Calu3 (cell line): ENCODE results near the gene TJP2. TPM values are rescaled to one million over a fixed set of nuclear protein-coding genes. Genes with fewer than 3 reads are reported as not detected.

Source experiments
- BruUV-seq: library from RNA; stranded (reverse); fragments of 400-500 nt; replicated peaks from 2 replicates; lab custom pipeline; 2021; lab: Mats Ljungman, UMichigan
- CTCF ChIA-PET: fragments of 300-600 bp; sonication (Branson Sonifier 250); formaldehyde crosslinking; loops from one replicate; lab custom pipeline; 2022; ENCODE audit warnings: antibody characterized with exemption; lab: Charles Lee
- DNase-seq: peaks from one replicate; pipeline ENCODE4 v3.0.0; 2022
- H3K27ac Mint-ChIP-seq: one replicate; pipeline ENCODE4 v1.8.0; 2022; ENCODE audit warnings: mixed read lengths; ENCODE audit not compliant: unreplicated experiment
- H3K27me3 Mint-ChIP-seq: one replicate; pipeline ENCODE4 v1.8.0; 2022; ENCODE audit warnings: mixed read lengths; ENCODE audit not compliant: unreplicated experiment
- H3K36me3 Mint-ChIP-seq: one replicate; pipeline ENCODE4 v1.8.0; 2022; ENCODE audit warnings: mild to moderate bottlenecking, moderate library complexity, mixed read lengths; ENCODE audit not compliant: insufficient read depth, unreplicated experiment
- H3K4me1 Mint-ChIP-seq: one replicate; pipeline ENCODE4 v1.8.0; 2022; ENCODE audit warnings: mild to moderate bottlenecking, low read depth, mixed read lengths; ENCODE audit not compliant: unreplicated experiment
- H3K4me3 Mint-ChIP-seq: one replicate; pipeline ENCODE4 v1.8.0; 2022; ENCODE audit warnings: mild to moderate bottlenecking, low read depth, moderate library complexity, mixed read lengths; ENCODE audit not compliant: unreplicated experiment
- H3K9me3 Mint-ChIP-seq: one replicate; pipeline ENCODE4 v1.8.0; 2022; ENCODE audit warnings: low read depth, mixed read lengths; ENCODE audit not compliant: unreplicated experiment
- CTCF ChIP-seq: fragments of 200-600 bp; IDR thresholded peaks from one replicate; pipeline ENCODE4 v1.8.0; 2022; ENCODE audit warnings: antibody characterized with exemption; ENCODE audit not compliant: unreplicated experiment
- intact Hi-C: fragments of 100-400 bp; cut with micrococcal nuclease; formaldehyde crosslinking; loops from one replicate; pipeline ENCODE4 v1.10.0; 2022; ENCODE audit not compliant: unreplicated experiment
- total RNA-seq: library from RNA; stranded (reverse); gene quantifications from 2 replicates; pipeline ENCODE4 v1.2.3, GENCODE V29; 2022

TJP2 gene
- total RNA-seq, 1 experiment from 2014 or later = 139 TPM

GRCh38 chr9:69222970-69223369 is 48.9 kb downstream of the TJP2 start:
- peaks cover 24% of the 10 kb centered on the region for H3K36me3 Mint-ChIP-seq
- H3K27me3 Mint-ChIP-seq = no peaks in the 10 kb centered on the region
- intact Hi-C loops = no loop called here
- BruUV-seq = no TSS peak
- no peak for TF ChIP-seq CTCF
- CTCF ChIA-PET = interaction anchor here (1.0 to 1.6 kb wide), 2 partner anchors 43 to 187 kb away, joined by 3 to 6 read pairs; partner anchors contain the start of gene FXN
- H3K27ac Mint-ChIP-seq = no peak overlapping the region
- no peak overlapping the region for H3K4me3 Mint-ChIP-seq
- DNase-seq = no peak
- H3K4me1 Mint-ChIP-seq = no peaks in the 10 kb centered on the region
- no peaks in the 10 kb centered on the region for H3K9me3 Mint-ChIP-seq

- no peak overlapping the region for H3K4me3 Mint-ChIP-seq
- intact Hi-C loops = no loop called here
- CTCF ChIA-PET = interaction anchor here (0.7 to 1.6 kb wide), 3 partner anchors 43 to 188 kb away, joined by 3 to 6 read pairs (median 4); partner anchors contain the start of gene FXN
- no peaks in the 10 kb centered on the region for H3K27me3 Mint-ChIP-seq
- H3K36me3 Mint-ChIP-seq = peaks cover 18% of the 10 kb centered on the region
- TF ChIP-seq CTCF = peak; percentile 73
- BruUV-seq = no TSS peak
- peak; percentile 48 for DNase-seq
- H3K4me1 Mint-ChIP-seq = no peaks in the 10 kb centered on the region
- H3K9me3 Mint-ChIP-seq = no peaks in the 10 kb centered on the region
- H3K27ac Mint-ChIP-seq = no peak overlapping the region
Observed at GRCh38 chr9:69223605-69224004, 49.5 kb downstream of the TJP2 start.

GRCh38 chr9:69229367-69229766 is 55.3 kb downstream of the TJP2 start:
- no TSS peak for BruUV-seq
- Mint-ChIP-seq H3K9me3 (no peaks in the 10 kb centered on the region), H3K4me1 (no peaks in the 10 kb centered on the region), H3K27me3 (no peaks in the 10 kb centered on the region), H3K36me3 (peaks cover 21% of the 10 kb centered on the region), H3K4me3 (no peak overlapping the region), H3K27ac (no peak overlapping the region)
- no peak for DNase-seq
- TF ChIP-seq CTCF = no peak
- CTCF ChIA-PET = no interaction called here
- intact Hi-C loops = no loop called here

- Mint-ChIP-seq H3K4me3 (no peak overlapping the region), H3K36me3 (peaks cover 28% of the 10 kb centered on the region), H3K4me1 (no peaks in the 10 kb centered on the region), H3K27me3 (no peaks in the 10 kb centered on the region), H3K9me3 (no peaks in the 10 kb centered on the region), H3K27ac (no peak overlapping the region)
- no peak for DNase-seq
- no peak for TF ChIP-seq CTCF
- intact Hi-C loops = no loop called here
- BruUV-seq = no TSS peak
- CTCF ChIA-PET = no interaction called here
Observed at GRCh38 chr9:69232135-69232534, 58.1 kb downstream of the TJP2 start.
